AG04449 (cell line): Measurements from ENCODE around the gene SHFL.

Experiments
- CTCF ChIA-PET: fragments of 350-600 bp; formaldehyde crosslinking; extraction: SDS; loops from one replicate; lab custom pipeline; 2021; ENCODE audit warnings: antibody characterized with exemption; lab: Yijun Ruan, JAX
- POLR2A ChIA-PET: fragments of 400-600, 350-600 bp; formaldehyde crosslinking; extraction: SDS; loops from one replicate; lab custom pipeline; 2020; ENCODE audit warnings: antibody characterized with exemption, inconsistent platforms; lab: Yijun Ruan, JAX
- DNase-seq: peaks from one replicate; pipeline ENCODE4 v3.0.0-alpha.2; 2010; ENCODE audit warnings: low read depth, low spot score
- H3K4me3 ChIP-seq: 2 replicates; pipeline ENCODE4 v1.5.1; 2011; ENCODE audit warnings: low read depth, mild to moderate bottlenecking, control low read depth, low read length
- TF ChIP-seq, protein P1 (sequence below): IDR thresholded peaks from one replicate; pipeline ENCODE4 v1.5.1; 2011; ENCODE audit warnings: mild to moderate bottlenecking, moderate library complexity, low read length, control low read depth, inconsistent platforms; ENCODE audit not compliant: insufficient read depth; ENCODE audit errors: missing control alignments

The SHFL gene

DNA sequence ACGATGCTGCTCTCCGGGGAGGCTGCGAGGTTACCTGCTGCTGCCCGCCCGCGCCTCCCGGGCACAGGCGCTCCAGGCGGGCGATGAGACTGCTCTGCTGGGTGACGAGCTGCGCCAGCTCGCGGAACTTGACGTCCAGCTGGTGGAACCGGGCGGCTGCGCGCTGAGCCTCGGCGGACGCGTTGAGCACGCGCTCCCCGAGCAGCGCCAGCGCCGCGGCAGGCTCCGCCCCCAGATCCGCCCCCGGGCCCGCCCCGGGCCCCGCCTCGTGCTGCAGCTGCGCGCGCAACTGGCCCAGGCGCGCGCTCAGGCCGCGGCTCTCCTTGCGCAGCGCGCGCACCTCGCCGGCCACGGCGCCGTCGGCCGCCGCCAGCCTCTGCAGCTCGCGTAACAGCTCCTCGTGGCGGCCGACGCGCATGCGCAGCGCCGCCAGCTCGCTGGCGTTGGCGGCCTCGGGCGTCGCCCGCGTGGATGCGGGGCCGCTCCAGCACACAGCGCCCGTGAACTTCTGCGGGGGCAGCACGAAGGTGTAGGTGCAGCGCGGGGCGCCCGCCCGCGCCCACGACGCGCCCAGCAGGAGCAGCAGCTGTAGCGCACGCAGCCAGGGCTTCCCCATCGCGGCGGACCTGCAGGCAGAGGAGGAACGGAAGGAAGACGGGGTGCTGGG lies 10.0 kb downstream of the SHFL start:
- TF ChIP-seq, protein P1, sequence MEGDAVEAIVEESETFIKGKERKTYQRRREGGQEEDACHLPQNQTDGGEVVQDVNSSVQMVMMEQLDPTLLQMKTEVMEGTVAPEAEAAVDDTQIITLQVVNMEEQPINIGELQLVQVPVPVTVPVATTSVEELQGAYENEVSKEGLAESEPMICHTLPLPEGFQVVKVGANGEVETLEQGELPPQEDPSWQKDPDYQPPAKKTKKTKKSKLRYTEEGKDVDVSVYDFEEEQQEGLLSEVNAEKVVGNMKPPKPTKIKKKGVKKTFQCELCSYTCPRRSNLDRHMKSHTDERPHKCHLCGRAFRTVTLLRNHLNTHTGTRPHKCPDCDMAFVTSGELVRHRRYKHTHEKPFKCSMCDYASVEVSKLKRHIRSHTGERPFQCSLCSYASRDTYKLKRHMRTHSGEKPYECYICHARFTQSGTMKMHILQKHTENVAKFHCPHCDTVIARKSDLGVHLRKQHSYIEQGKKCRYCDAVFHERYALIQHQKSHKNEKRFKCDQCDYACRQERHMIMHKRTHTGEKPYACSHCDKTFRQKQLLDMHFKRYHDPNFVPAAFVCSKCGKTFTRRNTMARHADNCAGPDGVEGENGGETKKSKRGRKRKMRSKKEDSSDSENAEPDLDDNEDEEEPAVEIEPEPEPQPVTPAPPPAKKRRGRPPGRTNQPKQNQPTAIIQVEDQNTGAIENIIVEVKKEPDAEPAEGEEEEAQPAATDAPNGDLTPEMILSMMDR = no peak
- no peak for DNase-seq
- POLR2A ChIA-PET = interaction anchor here (0.6 to 1.8 kb wide), 6 partner anchors 10 to 176 kb away, joined by 3 to 6 read pairs (median 3); partner anchors contain the start of gene PPAN
- H3K4me3 ChIP-seq = peak overlapping the region; percentile 59
- CTCF ChIA-PET = interaction anchor here (0.8 to 6.9 kb wide), 9 partner anchors 9 to 320 kb away, joined by 3 to 68 read pairs (median 3); partner anchors contain the start of genes EIF3G, PPAN and TYK2

DNA sequence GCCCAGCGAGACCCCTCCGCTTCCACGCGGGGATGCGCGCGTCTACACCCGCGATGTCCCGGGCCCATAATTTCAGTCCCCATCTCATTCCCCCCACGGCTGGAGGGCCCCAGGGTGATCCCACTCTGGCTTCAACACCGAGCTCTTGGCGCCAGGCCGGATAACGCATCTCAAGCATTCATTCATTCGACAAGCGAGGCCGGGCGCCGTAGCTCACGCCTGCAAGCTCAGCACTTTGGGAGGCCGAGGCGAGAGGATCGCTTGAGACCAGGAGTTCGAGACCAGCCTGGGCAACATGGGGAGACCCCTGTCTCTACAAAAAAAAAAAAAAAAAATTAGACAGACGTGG lies 10.5 kb downstream of the SHFL start:
- POLR2A ChIA-PET = interaction anchor here (0.9 to 1.8 kb wide), 4 partner anchors 10 to 176 kb away, joined by 3 to 6 read pairs (median 3); partner anchors contain the start of gene PPAN
- DNase-seq = no peak
- CTCF ChIA-PET = interaction anchor here (0.7 to 6.9 kb wide), 11 partner anchors 9 to 319 kb away, joined by 3 to 68 read pairs (median 3); partner anchors contain the start of genes EIF3G, PPAN and TYK2
- TF ChIP-seq, protein P1 = no peak
- H3K4me3 ChIP-seq = peak overlapping the region; percentile 59

DNA sequence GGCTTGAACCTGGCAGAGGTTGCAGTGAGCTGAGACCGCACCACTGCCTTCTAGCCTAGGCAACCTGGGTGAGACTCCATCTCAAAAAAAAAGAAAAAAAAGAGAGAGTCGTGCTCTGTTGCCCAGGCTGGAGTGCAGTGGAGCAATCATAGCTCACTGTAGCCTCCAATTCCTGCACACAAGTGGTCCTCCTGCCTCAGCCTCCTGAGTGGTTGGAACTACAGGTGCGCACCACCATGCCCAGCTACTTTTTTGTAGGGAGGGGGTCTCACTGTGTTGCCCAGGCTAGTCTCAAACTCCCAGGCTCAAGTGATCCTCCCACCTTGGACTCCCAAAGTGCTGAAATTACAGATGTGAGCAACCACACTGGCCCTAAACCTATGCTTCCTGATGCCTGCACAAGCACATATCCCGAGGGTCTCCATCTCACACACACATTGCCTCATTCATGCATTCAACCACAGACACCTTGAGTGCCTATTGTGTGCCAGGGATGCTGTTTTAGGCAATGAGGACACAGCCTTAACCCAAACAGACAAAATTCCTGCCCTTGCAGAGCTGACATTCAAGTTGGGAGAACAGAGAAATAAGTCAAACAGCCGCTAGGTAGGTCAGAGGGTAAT lies 14.2 kb downstream of the SHFL start:
- no peak overlapping the region for H3K4me3 ChIP-seq
- no peak for DNase-seq
- TF ChIP-seq, protein P1 = no peak
- ChIA-PET POLR2A (no interaction called here), CTCF (interaction anchor here (1.2 to 6.9 kb wide), 8 partner anchors 10 to 169 kb away, joined by 3 to 68 read pairs (median 6); no protein-coding TSS in a partner anchor)

DNA sequence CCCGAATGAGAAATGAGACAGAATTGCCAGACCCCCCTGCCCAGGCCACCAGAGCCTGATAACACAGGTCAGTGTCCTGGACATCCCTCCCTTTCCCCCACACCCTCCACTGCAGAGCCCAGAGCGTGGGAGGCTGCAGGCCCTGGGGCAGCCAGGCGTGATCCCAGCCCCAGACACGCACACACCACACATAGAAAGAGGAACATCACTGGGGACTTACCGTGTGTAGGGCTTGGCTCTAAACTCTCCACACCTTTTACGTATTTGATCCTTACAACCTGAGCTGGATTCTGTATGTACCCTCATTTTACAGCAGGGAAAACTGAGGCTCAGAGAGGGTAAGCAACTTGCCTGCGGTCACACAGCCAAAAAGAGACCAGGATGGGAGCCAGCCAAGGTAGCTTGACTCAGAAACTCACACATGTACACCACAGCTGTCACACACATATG lies 16.7 kb downstream of the SHFL start:
- POLR2A ChIA-PET = no interaction called here

DNA sequence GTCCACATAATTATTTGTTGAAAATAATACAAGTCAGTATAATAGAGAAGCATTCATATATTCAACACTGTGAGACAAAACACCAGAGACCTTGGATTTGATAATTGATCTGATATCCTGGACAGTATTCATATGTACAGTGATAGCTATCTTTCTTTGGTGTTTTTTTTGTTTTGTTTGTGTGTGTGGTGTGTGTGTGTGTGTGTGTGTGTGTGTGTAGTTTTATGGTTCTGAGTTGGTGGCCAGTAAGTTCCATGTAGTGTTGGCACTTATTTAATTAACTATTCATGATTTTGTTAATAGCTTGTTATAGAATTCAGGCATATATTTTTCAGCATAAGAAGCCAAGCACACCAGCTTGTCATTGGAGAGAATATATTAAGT lies 18.0 kb downstream of the SHFL start:
- H3K4me3 ChIP-seq = no peak overlapping the region
- ChIA-PET CTCF (interaction anchor here (1.0 to 3.1 kb wide), 5 partner anchors 8 to 172 kb away, joined by 3 to 13 read pairs (median 5); no protein-coding TSS in a partner anchor), POLR2A (no interaction called here)
- TF ChIP-seq, protein P1 = no peak
- no peak for DNase-seq

More for the DNA sequence above, 16.7 kb downstream of the SHFL start:
- TF ChIP-seq, protein P1 = no peak
- CTCF ChIA-PET = interaction anchor here (0.6 to 2.6 kb wide), 3 partner anchors 134 to 170 kb away, joined by 3 to 11 read pairs (median 4); no protein-coding TSS in a partner anchor
- DNase-seq = no peak
- H3K4me3 ChIP-seq = no peak overlapping the region
